Measurements from ENCODE around the gene TBPL2. TPM values are rescaled to one million over a fixed set of nuclear protein-coding genes. Genes with fewer than 3 reads are reported as not detected.

TBPL2 gene
- total and polyA plus RNA-seq, 2 donors (not counting 3 experiments of a cell fraction or from before 2014, with no cell fraction given), result not detected

DNA sequence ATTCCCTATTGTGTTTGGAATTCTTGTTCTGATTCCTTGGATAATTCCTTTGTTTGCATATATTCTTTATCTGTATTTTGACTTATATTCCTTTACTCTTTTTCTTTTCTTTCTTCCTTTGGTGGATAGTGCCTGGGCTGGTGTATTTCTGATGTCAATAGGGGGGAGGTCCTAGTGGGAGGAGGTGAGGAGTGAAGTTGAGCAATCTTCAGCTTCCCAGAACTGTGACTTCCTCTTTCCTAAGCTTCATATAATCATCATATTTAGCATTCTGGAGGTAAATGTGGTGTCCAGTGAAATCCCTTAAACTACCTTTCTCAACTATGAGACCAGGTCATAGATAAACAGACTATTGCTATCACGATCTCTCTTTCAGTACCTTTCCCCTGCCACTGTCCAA lies 29.6 kb upstream of the TBPL2 start:
- ChIA-PET POLR2A (no interaction called here), CTCF (no interaction called here)
- Histone ChIP-seq H2AFZ (ENCODE audit: low read depth, low read length) (no peak overlapping the region), H3K9me1 (replicated peaks; ENCODE audit: control insufficient read depth, extremely low read depth, insufficient read depth, low read length) (no peaks in the 10 kb centered on the region), H3K4me2 (ENCODE audit: insufficient read depth, low read length) (no peak overlapping the region), H3K4me1 (ENCODE audit: control insufficient read depth, extremely low read depth, insufficient read depth, low read length) (no peaks in the 10 kb centered on the region), H3K4me3 (replicated peaks in 1 of 3; ENCODE audit: insufficient read depth in 1 of 3, low read depth in 1 of 3, low read length in 3 of 3) (no peak overlapping the region), H3K36me3 (ENCODE audit: control insufficient read depth in 2 of 2, extremely low read depth in 1 of 2, insufficient read depth in 2 of 2, low read length in 2 of 2) (no peaks in the 10 kb centered on the region), H3K27ac (ENCODE audit: insufficient read depth, low read depth, low read length) (no peak overlapping the region), H3K79me2 (ENCODE audit: control insufficient read depth, insufficient read depth, low read length) (no peaks in the 10 kb centered on the region), H3K9me3 (replicated peaks; ENCODE audit: control insufficient read depth, insufficient read depth, low read length) (no peaks in the 10 kb centered on the region), H3K27me3 (ENCODE audit: control insufficient read depth in 2 of 2, insufficient read depth in 2 of 2, low read length in 2 of 2) (peaks cover 0 to 2% of the 10 kb centered on the region in 2 experiments), H4K20me1 (replicated peaks; ENCODE audit: control insufficient read depth, extremely low read depth, insufficient read depth, low read length) (no peaks in the 10 kb centered on the region), H3K9ac (replicated peaks; ENCODE audit: extremely low read depth, insufficient read depth, low read length) (no peak overlapping the region)
- no TSS peak for BruUV-seq (replicated peaks)
- dilution Hi-C loops (cut with MboI; ENCODE audit: extremely low pct_ligation_motif_present, low sequenced_read_pairs) (no loop called here), intact Hi-C loops (cut with micrococcal nuclease) (no loop called here)
- TF ChIP-seq POLR2AphosphoS5 (IDR thresholded peaks at IDR 0.05; ENCODE audit: insufficient read depth, low read depth, low read length), result no peak
- TF ChIP-seq MYC (IDR thresholded peaks at IDR 0.05; ENCODE audit: low read depth, low read length), result no peak
- TF ChIP-seq FOS (IDR thresholded peaks at IDR 0.05; ENCODE audit: borderline replicate concordance, insufficient read depth, low read length), result no peak
- TF ChIP-seq CTCF (IDR thresholded peaks at IDR 0.05; ENCODE audit: extremely low read depth in 1 of 2, insufficient read depth in 1 of 2, low read depth in 1 of 2, low read length in 2 of 2), result no peak
- no peak for TF ChIP-seq JUN (IDR thresholded peaks at IDR 0.05; ENCODE audit: borderline replicate concordance, insufficient read depth, insufficient read length, low read depth)
- no peak for DNase-seq (ENCODE audit: low read depth, low spot score)
- no peak for FAIRE-seq

- H3K4me2 ChIP-seq (ENCODE audit: insufficient read depth, low read length), result no peak overlapping the region
- peaks cover 0 to 2% of the 10 kb centered on the region in 2 experiments for H3K27me3 ChIP-seq (ENCODE audit: control insufficient read depth in 2 of 2, insufficient read depth in 2 of 2, low read length in 2 of 2)
- no peaks in the 10 kb centered on the region for H3K9me3 ChIP-seq (replicated peaks; ENCODE audit: control insufficient read depth, insufficient read depth, low read length)
- no TSS peak for BruUV-seq (replicated peaks)
- no peaks in the 10 kb centered on the region for H3K4me1 ChIP-seq (ENCODE audit: control insufficient read depth, extremely low read depth, insufficient read depth, low read length)
- H3K27ac ChIP-seq (ENCODE audit: insufficient read depth, low read depth, low read length), result no peak overlapping the region
- TF ChIP-seq EZH2 (IDR thresholded peaks at IDR 0.05; ENCODE audit: borderline replicate concordance, low read depth, low read length, severe bottlenecking), result no peak
- no peak for TF ChIP-seq MAX (IDR thresholded peaks at IDR 0.05; ENCODE audit: insufficient read depth, insufficient read length)
- no peak for TF ChIP-seq POLR2A (IDR thresholded peaks at IDR 0.05; ENCODE audit: low read depth, low read length)
- no peak for TF ChIP-seq GATA2 (IDR thresholded peaks at IDR 0.05; ENCODE audit: insufficient read depth, insufficient read length, low read depth, low read length)
- TF ChIP-seq POLR2AphosphoS5 (IDR thresholded peaks at IDR 0.05; ENCODE audit: insufficient read depth, low read depth, low read length), result no peak
- TF ChIP-seq FOS (IDR thresholded peaks at IDR 0.05; ENCODE audit: borderline replicate concordance, insufficient read depth, low read length), result no peak
- no peak for TF ChIP-seq CTCF (IDR thresholded peaks at IDR 0.05; ENCODE audit: extremely low read depth in 1 of 2, insufficient read depth in 1 of 2, low read depth in 1 of 2, low read length in 2 of 2)
- DNase-seq (ENCODE audit: low read depth, low spot score) (no peak), FAIRE-seq (no peak)
- no peak overlapping the region for H3K9ac ChIP-seq (replicated peaks; ENCODE audit: extremely low read depth, insufficient read depth, low read length)
- no peaks in the 10 kb centered on the region for H3K9me1 ChIP-seq (replicated peaks; ENCODE audit: control insufficient read depth, extremely low read depth, insufficient read depth, low read length)
- H3K4me3 ChIP-seq (replicated peaks in 1 of 3; ENCODE audit: insufficient read depth in 1 of 3, low read depth in 1 of 3, low read length in 3 of 3), result no peak overlapping the region
- ChIA-PET CTCF (interaction anchor here (1.0 to 1.1 kb wide), 2 partner anchors 9 to 29 kb away, joined by 3 to 5 read pairs; no protein-coding TSS in a partner anchor), POLR2A (no interaction called here)
- intact Hi-C loops (cut with micrococcal nuclease) (no loop called here), dilution Hi-C loops (cut with MboI; ENCODE audit: extremely low pct_ligation_motif_present, low sequenced_read_pairs) (no loop called here)
- no peaks in the 10 kb centered on the region for H4K20me1 ChIP-seq (replicated peaks; ENCODE audit: control insufficient read depth, extremely low read depth, insufficient read depth, low read length)
- H3K79me2 ChIP-seq (ENCODE audit: control insufficient read depth, insufficient read depth, low read length), result no peaks in the 10 kb centered on the region
- no peaks in the 10 kb centered on the region for H3K36me3 ChIP-seq (ENCODE audit: control insufficient read depth in 2 of 2, extremely low read depth in 1 of 2, insufficient read depth in 2 of 2, low read length in 2 of 2)
- no peak overlapping the region for H2AFZ ChIP-seq (ENCODE audit: low read depth, low read length)
Observed at GRCh38 chr14:55467307-55467706, 26.9 kb upstream of the TBPL2 start.

Measured in endothelial cell of umbilical vein (primary cell).